Fibroblast of skin of right biceps (primary cell): ENCODE measurements around the gene FLYWCH2.

ENCODE experiments used
- DNase-seq: peaks from one replicate; pipeline ENCODE4 v3.0.0-alpha.2; 2013

FLYWCH2 gene

DNA sequence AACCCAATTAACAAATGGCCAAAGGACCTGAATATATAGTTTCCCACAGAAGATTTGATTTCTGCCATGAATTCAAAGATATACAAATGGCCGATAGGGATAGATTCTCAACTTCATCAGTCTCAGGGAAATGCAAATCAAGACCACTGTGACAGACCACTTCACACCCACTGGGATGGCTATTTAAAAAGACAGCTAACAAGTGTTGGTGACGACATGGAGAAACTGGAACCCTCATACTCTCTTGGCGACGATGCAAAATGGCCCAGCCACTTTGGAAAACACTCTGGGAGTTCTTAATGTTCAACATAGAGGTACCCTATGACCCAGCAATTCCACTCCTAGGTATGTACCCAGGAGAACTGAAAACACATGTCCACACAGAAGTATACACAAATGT, 63.6 kb downstream of the FLYWCH2 start:
- DNase-seq = no peak
